Mammary epithelial cell (primary cell): ENCODE results near the gene NR2F2.

ENCODE experiments used
- CTCF ChIP-seq, 2 donors: IDR thresholded peaks in 1 of 2; conservative IDR thresholded peaks in 1 of 2; 2 replicates each; pipeline ENCODE4 v1.5.1; 2011 to 2012; ENCODE audit warnings: inconsistent platforms in 2 of 2, low read length in 2 of 2, mild to moderate bottlenecking in 2 of 2, control low read depth in 1 of 2, low read depth in 1 of 2; ENCODE audit not compliant: insufficient read depth in 1 of 2; ENCODE audit errors: extremely low read depth in 1 of 2
- EZH2 ChIP-seq: IDR thresholded peaks from 2 replicates; pipeline ENCODE4 v1.6.1; 2012; ENCODE audit warnings: low read length, inconsistent platforms, borderline replicate concordance

GRCh38 chr15:96311256-96311955 lies 19.1 kb upstream of the NR2F2 start:
- TF ChIP-seq CTCF (conservative IDR thresholded peaks at IDR 0.05 in 1 of 2, IDR thresholded peaks at IDR 0.05 in 1 of 2; ENCODE audit: extremely low read depth in 1 of 2, insufficient read depth in 1 of 2, low read depth in 1 of 2, low read length in 2 of 2) (no peak), EZH2 (no peak)
